Osteoblast (primary cell): ENCODE results near the gene TLCD3B. TPM values are rescaled to one million over a fixed set of nuclear protein-coding genes. Genes with fewer than 3 reads are reported as not detected.
A peak's percentile ranks its signal among the peaks of the same experiment; 100 is the strongest.

Source experiments
- DNase-seq: peaks from one replicate; pipeline ENCODE4 v3.0.0; 2011; ENCODE audit warnings: low spot score, mixed read lengths; ENCODE audit not compliant: insufficient read length; ENCODE audit errors: missing footprints
- H2AFZ ChIP-seq: 2 replicates; pipeline ENCODE4 v1.6.0; 2011; ENCODE audit warnings: mild to moderate bottlenecking, low read length
- H3K27ac ChIP-seq: 2 replicates; pipeline ENCODE4 v1.5.1; 2011; ENCODE audit warnings: mild to moderate bottlenecking, low read depth, low read length, moderate library complexity
- H3K27me3 ChIP-seq: 2 replicates; pipeline ENCODE4 v1.6.0; 2012; ENCODE audit warnings: mild to moderate bottlenecking, control low read depth, inconsistent platforms, low read length, moderate library complexity; ENCODE audit not compliant: insufficient read depth
- H3K36me3 ChIP-seq: 2 replicates; pipeline ENCODE4 v1.5.1; 2011; ENCODE audit warnings: mild to moderate bottlenecking, low read length, control low read depth, moderate library complexity; ENCODE audit not compliant: insufficient read depth
- H3K4me1 ChIP-seq: 2 replicates; pipeline ENCODE4 v1.5.1; 2011; ENCODE audit warnings: mild to moderate bottlenecking, low read length, control low read depth, moderate library complexity; ENCODE audit not compliant: insufficient read depth
- H3K4me2 ChIP-seq: 2 replicates; pipeline ENCODE4 v1.6.0; 2011; ENCODE audit warnings: mild to moderate bottlenecking, low read length; ENCODE audit not compliant: insufficient read depth
- H3K4me3 ChIP-seq: fragments of 200-600 bp; sonication (generic); 3 replicates; pipeline ENCODE4 v1.5.1; 2012; ENCODE audit warnings: mild to moderate bottlenecking, low read length, inconsistent platforms; ENCODE audit not compliant: insufficient read depth
- H3K79me2 ChIP-seq: 2 replicates; pipeline ENCODE4 v1.6.0; 2012; ENCODE audit warnings: mild to moderate bottlenecking, low read length, control low read depth, inconsistent platforms; ENCODE audit not compliant: insufficient read depth
- H3K9me3 ChIP-seq: 2 replicates; pipeline ENCODE4 v1.5.1; 2011; ENCODE audit warnings: low read depth, low read length, control low read depth
- H4K20me1 ChIP-seq: 2 replicates; pipeline ENCODE4 v1.6.0; 2012; ENCODE audit warnings: mild to moderate bottlenecking, low read length, control low read depth; ENCODE audit not compliant: insufficient read depth
- CTCF ChIP-seq: IDR thresholded peaks from 2 replicates; pipeline ENCODE4 v1.5.1; 2011; ENCODE audit warnings: mild to moderate bottlenecking, low read depth, low read length, moderate library complexity; ENCODE audit errors: extremely low read depth
- total RNA-seq: library from RNA; depleted of rRNA; stranded (reverse); fragments of >200 nt; gene quantifications from 2 replicates; pipeline ENCODE4 v1.2.3, GENCODE V29; 2012

The TLCD3B gene
- total RNA-seq, 1 donor, result 0.36 TPM

- TF ChIP-seq CTCF, result no peak
- Histone ChIP-seq H2AFZ (no peak overlapping the region), H3K4me1 (peaks cover 18% of the 10 kb centered on the region), H3K36me3 (peaks cover 23% of the 10 kb centered on the region), H3K4me2 (no peak overlapping the region), H3K27ac (no peak overlapping the region), H3K9me3 (no peaks in the 10 kb centered on the region), H3K79me2 (peaks cover 9% of the 10 kb centered on the region), H3K4me3 (no peak overlapping the region), H3K27me3 (no peaks in the 10 kb centered on the region), H4K20me1 (peaks cover 4% of the 10 kb centered on the region)
- DNase-seq, result peak; percentile 49
These were observed 29.9 kb upstream of the TLCD3B start for GRCh38 chr16:30060836-30061554.

- Histone ChIP-seq H3K9me3 (no peaks in the 10 kb centered on the region), H3K4me3 (no peak overlapping the region), H3K4me1 (peaks cover 18% of the 10 kb centered on the region), H3K79me2 (peaks cover 5% of the 10 kb centered on the region), H4K20me1 (no peaks in the 10 kb centered on the region), H3K36me3 (peaks cover 23% of the 10 kb centered on the region), H2AFZ (no peak overlapping the region), H3K27ac (no peak overlapping the region), H3K4me2 (no peak overlapping the region), H3K27me3 (no peaks in the 10 kb centered on the region)
- DNase-seq, result peak; percentile 45
- no peak for TF ChIP-seq CTCF
These were observed 29.3 kb upstream of the TLCD3B start for GRCh38 chr16:30060346-30060745.

- Histone ChIP-seq H3K4me1 (peaks cover 23% of the 10 kb centered on the region), H3K4me3 (no peak overlapping the region), H2AFZ (no peak overlapping the region), H3K36me3 (peaks cover 13% of the 10 kb centered on the region), H3K9me3 (no peaks in the 10 kb centered on the region), H4K20me1 (no peaks in the 10 kb centered on the region), H3K79me2 (peaks cover 11% of the 10 kb centered on the region), H3K27ac (no peak overlapping the region), H3K27me3 (no peaks in the 10 kb centered on the region), H3K4me2 (no peak overlapping the region)
- TF ChIP-seq CTCF, result peak; percentile 49
- DNase-seq, result peak; percentile 82
These were observed 24.0 kb upstream of the TLCD3B start for GRCh38 chr16:30054959-30055553.

GRCh38 chr16:30054451-30054850 is 23.4 kb upstream of the TLCD3B start:
- H3K9me3 ChIP-seq, result no peaks in the 10 kb centered on the region
- peak overlapping the region; percentile 77 for H3K27ac ChIP-seq
- H4K20me1 ChIP-seq, result no peaks in the 10 kb centered on the region
- peak; percentile 69 for DNase-seq
- H2AFZ ChIP-seq, result no peak overlapping the region
- H3K4me3 ChIP-seq, result no peak overlapping the region
- peaks cover 10% of the 10 kb centered on the region for H3K36me3 ChIP-seq
- TF ChIP-seq CTCF, result no peak
- peaks cover 11% of the 10 kb centered on the region for H3K79me2 ChIP-seq
- H3K27me3 ChIP-seq, result no peaks in the 10 kb centered on the region
- H3K4me2 ChIP-seq, result peak overlapping the region; percentile 29
- H3K4me1 ChIP-seq, result peaks cover 23% of the 10 kb centered on the region
